ENCODE measurements around the gene PALLD. TPM values are rescaled to one million over a fixed set of nuclear protein-coding genes. Genes with fewer than 3 reads are reported as not detected.

PALLD gene
- total and polyA plus RNA-seq, 2 donors = 441 to 760 TPM

DNA sequence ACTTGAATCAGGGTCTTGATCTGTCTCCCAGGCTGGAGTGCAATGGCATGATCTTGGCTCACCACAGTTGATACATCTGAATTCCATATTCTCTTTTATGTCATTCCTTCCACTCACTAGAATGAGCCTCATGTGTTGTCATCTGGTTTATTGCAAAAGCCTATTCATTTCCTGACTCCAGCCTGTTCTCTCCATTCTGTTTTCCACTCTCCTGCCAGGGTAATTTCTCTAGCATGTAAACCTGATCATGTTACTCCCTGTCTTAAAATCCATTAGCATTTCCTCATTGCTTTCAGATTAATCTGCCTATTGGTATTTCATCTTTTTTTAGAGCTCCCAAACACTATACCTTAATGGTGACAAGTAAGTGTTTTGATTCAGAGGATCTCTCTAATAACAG, 12.2 kb upstream of the PALLD start:
- Histone ChIP-seq H3K4me3 (ENCODE audit: low read depth, low read length) (no peak overlapping the region), H3K36me3 (ENCODE audit: insufficient read depth) (no peaks in the 10 kb centered on the region), H3K4me1 (ENCODE audit: insufficient read depth) (no peaks in the 10 kb centered on the region), H3K27ac (ENCODE audit: low read depth) (no peak overlapping the region)
- DNase-seq (ENCODE audit: extremely low spot score) = no peak

DNA sequence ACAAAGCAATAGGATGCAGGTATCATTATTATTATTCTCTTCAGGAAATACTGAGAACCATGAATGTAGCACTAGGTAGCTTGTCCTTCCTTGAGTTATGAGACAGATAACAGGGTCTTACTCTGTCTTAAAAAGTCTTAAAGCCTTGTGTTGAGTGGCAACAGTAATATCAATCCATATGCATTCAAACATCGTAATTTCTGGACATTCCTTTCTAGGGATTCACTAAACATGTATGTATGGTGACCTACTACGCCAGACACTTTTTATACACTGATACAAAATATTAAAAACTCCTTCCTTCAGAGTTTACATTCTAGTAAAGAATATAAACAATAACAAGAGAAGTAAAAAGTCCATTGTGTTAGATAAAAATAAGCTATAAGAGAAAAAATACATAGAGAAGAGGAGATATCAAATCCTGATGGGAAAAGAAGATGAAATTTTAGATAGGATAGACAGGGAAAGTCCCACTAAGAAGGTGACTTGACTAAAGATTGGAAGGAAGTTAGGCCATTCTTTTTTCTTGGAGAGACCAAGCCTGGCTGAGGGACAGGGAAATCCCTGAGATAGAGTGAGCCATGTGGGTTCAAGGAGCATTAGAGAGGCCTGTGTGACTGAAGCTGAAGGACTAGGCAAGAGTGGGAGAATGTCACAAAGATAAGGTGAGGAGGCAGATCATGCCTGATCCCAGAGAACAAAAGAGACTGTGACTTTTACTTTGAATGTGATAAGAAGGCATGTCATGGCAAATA, 11.5 kb upstream of the PALLD start:
- Histone ChIP-seq H3K36me3 (ENCODE audit: insufficient read depth) (no peaks in the 10 kb centered on the region), H3K4me1 (ENCODE audit: insufficient read depth) (no peaks in the 10 kb centered on the region), H3K27ac (ENCODE audit: low read depth) (no peak overlapping the region), H3K4me3 (ENCODE audit: low read depth, low read length) (no peak overlapping the region)
- DNase-seq (ENCODE audit: extremely low spot score) = no peak
- 91% methylated on average over 2 of the region's 2 CpGs for WGBS

DNA sequence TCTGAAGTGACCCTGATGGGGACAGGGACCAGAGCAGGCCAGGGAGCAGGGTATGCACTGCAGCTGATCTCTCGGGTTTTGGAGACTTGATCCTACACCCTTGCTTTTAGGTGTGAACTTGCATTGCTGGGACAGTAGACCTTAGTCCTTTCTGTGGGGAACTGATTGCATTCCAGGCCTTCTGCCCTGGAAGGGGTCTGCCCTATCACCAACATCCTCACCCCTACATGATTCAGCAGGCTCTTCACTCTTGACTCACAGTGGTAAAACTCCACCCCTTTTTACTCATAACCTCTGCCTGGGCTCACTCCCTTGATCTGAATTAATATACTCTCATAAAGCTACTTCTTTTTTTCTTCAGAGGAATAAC, 10.0 kb upstream of the PALLD start:
- Histone ChIP-seq H3K4me3 (ENCODE audit: low read depth, low read length) (no peak overlapping the region), H3K27ac (ENCODE audit: low read depth) (no peak overlapping the region), H3K36me3 (ENCODE audit: insufficient read depth) (no peaks in the 10 kb centered on the region), H3K4me1 (ENCODE audit: insufficient read depth) (no peaks in the 10 kb centered on the region)
- DNase-seq (ENCODE audit: extremely low spot score) = no peak
- 95% methylated on average over 1 of the region's 1 CpG for WGBS

DNA sequence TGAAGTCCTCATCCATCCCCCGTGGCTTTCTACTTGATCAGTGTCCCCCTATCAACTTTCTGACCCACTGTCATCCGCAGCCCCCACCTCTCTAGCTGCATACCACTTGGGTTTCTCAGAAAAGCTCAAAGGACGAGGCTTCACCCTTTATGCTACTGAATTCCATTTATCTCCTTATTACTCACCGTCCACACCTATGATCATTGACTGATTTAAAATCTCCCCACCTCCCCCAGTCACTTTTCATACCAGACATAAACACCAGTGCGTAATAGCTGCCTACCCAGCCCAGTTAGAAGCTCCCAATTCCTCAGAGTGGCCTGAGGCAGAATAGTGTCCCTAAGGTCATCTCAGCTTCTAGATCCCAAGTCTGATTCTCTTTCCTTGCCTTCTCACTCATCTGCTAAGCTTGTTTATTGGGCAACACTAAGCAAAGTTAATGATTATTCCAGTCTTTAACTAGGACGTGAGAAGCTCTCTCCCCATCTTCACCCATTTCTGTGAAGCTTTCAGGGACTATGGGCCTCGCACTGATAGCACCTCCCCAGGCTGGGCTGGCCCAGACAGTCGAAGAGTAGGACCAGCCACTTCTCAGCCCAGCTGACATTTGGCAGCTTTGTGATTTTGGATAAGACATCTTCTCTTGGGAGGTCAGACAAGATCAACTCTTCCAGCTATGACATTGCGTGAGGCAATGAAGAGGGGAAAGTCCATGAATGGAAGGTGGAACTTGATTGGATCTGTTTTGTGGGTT, 9.4 kb upstream of the PALLD start:
- H3K36me3 ChIP-seq (ENCODE audit: insufficient read depth) = no peaks in the 10 kb centered on the region
- H3K4me3 ChIP-seq (ENCODE audit: low read depth, low read length) = no peak overlapping the region
- no peak for DNase-seq (ENCODE audit: extremely low spot score)
- WGBS = 80% methylated on average over 9 of the region's 9 CpGs
- no peaks in the 10 kb centered on the region for H3K4me1 ChIP-seq (ENCODE audit: insufficient read depth)
- no peak overlapping the region for H3K27ac ChIP-seq (ENCODE audit: low read depth)

DNA sequence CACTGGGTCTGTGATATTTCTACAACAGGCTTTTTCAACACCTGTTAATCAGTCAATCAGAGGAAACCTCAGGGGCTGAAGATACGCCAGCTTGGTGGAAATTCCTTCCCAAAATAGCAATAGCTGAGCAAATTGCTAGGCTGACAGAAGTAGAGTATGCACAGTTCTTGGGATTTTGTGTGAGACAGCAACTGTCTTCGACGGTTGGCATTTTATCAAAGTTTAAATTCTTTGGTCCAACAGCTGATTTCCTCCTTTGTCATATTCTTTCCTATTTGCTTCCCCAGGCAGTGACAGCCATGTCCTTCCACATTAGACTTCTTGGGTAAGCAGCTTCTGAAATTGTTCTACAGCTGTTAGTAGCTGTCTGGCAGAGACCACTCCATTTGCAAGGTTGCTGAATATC, 8.0 kb upstream of the PALLD start:
- 41% methylated on average over 3 of the region's 3 CpGs for WGBS
- Histone ChIP-seq H3K4me3 (ENCODE audit: low read depth, low read length) (no peak overlapping the region), H3K4me1 (ENCODE audit: insufficient read depth) (no peaks in the 10 kb centered on the region), H3K36me3 (ENCODE audit: insufficient read depth) (no peaks in the 10 kb centered on the region), H3K27ac (ENCODE audit: low read depth) (no peak overlapping the region)
- no peak for DNase-seq (ENCODE audit: extremely low spot score)

DNA sequence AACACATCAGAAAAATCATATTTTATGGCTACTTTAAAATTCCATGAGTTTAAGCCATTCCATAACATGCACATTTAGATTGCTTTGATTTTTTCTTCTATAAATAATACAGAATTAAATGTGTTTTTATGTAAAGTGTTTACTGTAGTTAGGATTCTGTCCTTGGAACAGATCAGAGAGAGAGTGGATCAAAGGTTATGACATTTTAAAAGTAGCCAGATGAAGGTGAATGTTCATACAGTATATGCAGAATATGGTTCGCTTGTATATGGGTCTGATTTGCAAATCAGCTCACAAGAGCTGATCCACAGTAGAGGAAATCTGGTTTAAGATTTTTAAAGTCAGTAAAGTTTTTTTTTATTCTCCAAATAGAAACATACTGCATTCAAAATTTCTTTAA, 7.2 kb upstream of the PALLD start:
- WGBS = 95% methylated on average over 1 of the region's 1 CpG
- no peak for DNase-seq (ENCODE audit: extremely low spot score)
- no peaks in the 10 kb centered on the region for H3K4me1 ChIP-seq (ENCODE audit: insufficient read depth)
- no peak overlapping the region for H3K4me3 ChIP-seq (ENCODE audit: low read depth, low read length)
- H3K27ac ChIP-seq (ENCODE audit: low read depth) = no peak overlapping the region
- H3K36me3 ChIP-seq (ENCODE audit: insufficient read depth) = no peaks in the 10 kb centered on the region

DNA sequence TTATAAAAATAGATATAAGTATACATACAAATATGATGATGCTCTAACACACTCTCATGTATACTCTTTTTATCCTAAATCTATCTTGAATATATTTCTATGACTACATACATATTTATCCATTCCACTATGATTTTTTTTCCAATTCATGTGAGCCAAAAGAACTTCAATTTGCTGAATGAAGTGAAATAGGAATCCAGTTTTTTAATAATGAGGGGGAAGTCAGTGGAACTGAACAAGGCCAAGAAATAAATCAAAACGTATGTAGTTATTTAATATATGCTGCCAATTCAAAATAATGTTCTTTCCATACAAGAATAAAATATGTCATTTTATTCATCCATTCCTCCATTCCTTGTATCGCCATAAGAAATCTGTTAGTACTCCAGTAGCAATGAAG, 6.1 kb upstream of the PALLD start:
- no peak overlapping the region for H3K27ac ChIP-seq (ENCODE audit: low read depth)
- no peak for DNase-seq (ENCODE audit: extremely low spot score)
- no peaks in the 10 kb centered on the region for H3K36me3 ChIP-seq (ENCODE audit: insufficient read depth)
- WGBS = 92% methylated on average over 2 of the region's 2 CpGs
- H3K4me3 ChIP-seq (ENCODE audit: low read depth, low read length) = no peak overlapping the region
- no peaks in the 10 kb centered on the region for H3K4me1 ChIP-seq (ENCODE audit: insufficient read depth)

DNA sequence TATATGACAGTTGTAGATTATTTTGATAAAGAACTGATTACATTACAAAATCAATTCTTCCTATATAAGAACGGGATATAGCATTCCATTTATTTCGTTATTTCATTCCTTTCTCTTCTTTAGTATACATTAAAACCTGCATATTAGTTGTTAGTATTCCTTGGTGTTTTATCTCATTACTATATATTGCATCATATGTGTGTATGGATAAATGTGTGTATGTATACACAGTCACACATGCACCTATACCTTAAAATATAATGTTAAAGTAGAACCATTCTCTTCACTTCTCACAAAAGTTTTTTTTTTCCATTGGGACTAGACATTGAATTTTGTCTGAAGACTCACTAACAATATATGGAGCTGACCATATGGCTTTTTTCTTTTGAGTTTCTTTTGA, 5.3 kb upstream of the PALLD start:
- Histone ChIP-seq H3K27ac (ENCODE audit: low read depth) (no peak overlapping the region), H3K4me3 (ENCODE audit: low read depth, low read length) (no peak overlapping the region), H3K4me1 (ENCODE audit: insufficient read depth) (no peaks in the 10 kb centered on the region), H3K36me3 (ENCODE audit: insufficient read depth) (no peaks in the 10 kb centered on the region)
- 89% methylated on average over 2 of the region's 2 CpGs for WGBS
- DNase-seq (ENCODE audit: extremely low spot score) = no peak

DNA sequence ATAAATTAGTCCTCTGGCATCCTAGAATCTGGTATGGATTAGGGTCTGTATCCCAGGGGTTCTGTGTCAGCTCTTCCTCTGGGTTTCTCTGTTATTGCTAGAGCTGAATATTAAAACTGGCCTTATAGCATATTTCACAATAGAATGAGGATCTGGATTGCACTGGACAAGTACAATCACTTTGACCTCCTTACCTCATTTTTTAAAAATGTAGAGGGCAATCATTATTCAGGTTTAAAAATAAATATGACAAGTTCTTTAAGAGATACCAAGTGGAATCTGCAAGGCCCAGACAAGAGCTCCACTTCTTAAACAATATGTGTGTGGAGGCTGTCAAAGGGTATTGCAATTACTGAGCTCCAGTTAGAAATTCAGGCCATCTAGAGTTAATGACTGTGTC, 1.4 kb downstream of the PALLD start:
- Histone ChIP-seq H3K36me3 (ENCODE audit: insufficient read depth) (no peaks in the 10 kb centered on the region), H3K27ac (ENCODE audit: low read depth) (no peak overlapping the region), H3K4me1 (ENCODE audit: insufficient read depth) (no peaks in the 10 kb centered on the region), H3K4me3 (ENCODE audit: low read depth, low read length) (no peak overlapping the region)
- DNase-seq (ENCODE audit: extremely low spot score) = no peak

DNA sequence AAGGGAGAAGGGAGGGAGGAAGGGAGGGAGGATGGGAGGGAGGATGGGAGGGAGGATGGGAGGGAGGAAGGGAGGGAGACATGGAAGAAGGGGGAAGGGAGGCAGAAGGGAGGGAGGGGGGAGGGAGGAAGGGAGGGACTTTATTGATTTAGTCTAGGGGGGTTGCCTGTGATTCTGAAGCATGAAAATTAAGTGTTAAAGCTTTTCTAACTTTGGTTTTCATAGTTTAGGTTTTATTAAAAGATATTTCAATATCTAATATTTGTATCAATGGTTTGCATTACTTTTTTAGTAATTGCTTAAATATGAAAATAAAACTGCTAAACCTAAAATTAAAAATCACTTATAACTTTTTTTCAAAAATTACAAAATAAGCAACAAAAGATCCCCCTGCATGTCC, 2.4 kb downstream of the PALLD start:
- Histone ChIP-seq H3K4me1 (ENCODE audit: insufficient read depth) (no peaks in the 10 kb centered on the region), H3K36me3 (ENCODE audit: insufficient read depth) (no peaks in the 10 kb centered on the region), H3K4me3 (ENCODE audit: low read depth, low read length) (no peak overlapping the region), H3K27ac (ENCODE audit: low read depth) (no peak overlapping the region)
- no peak for DNase-seq (ENCODE audit: extremely low spot score)

DNA sequence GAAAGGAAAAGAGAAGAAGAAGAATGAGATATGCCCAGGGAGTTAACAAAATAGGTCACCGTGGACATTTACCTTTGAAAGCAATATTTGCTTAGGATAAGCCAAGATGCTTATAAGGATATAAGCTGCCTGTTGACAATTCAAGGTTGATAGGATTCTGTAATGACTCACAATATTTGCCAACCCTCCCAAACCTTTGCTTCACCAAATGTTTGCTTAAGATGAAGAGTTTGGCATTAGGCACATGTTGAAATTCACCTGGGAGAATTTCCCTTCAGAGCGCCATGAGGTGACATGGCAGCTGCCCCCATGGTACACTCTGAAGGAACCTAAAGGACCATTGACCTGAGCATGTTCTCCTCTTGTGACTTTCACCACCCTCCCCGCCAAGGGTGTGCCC, 4.6 kb downstream of the PALLD start:
- 92% methylated on average over 3 of the region's 3 CpGs for WGBS
- Histone ChIP-seq H3K4me1 (ENCODE audit: insufficient read depth) (no peaks in the 10 kb centered on the region), H3K27ac (ENCODE audit: low read depth) (peak overlapping the region; percentile 38), H3K36me3 (ENCODE audit: insufficient read depth) (no peaks in the 10 kb centered on the region), H3K4me3 (ENCODE audit: low read depth, low read length) (no peak overlapping the region)
- no peak for DNase-seq (ENCODE audit: extremely low spot score)

DNA sequence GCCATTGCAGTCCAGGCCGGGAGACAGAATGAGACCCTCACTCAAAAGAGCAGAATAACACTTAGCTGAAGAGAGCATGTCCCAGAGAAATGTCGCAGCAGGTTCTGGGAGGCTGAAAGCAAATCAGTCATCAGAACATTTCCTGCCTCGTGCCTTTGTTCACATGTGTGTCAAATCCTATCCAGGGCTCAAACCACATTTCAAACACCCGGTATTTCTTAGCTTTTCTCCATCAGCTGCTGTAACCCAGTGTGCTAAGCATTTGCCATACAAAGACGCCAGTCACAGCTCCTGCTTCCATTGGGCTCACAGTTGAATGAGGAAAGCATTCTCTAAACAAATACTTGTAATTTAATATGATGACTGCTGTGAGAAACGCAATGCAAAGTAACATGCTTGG, 6.0 kb downstream of the PALLD start:
- WGBS = 64% methylated on average over 6 of the region's 6 CpGs
- no peaks in the 10 kb centered on the region for H3K36me3 ChIP-seq (ENCODE audit: insufficient read depth)
- H3K4me1 ChIP-seq (ENCODE audit: insufficient read depth) = no peaks in the 10 kb centered on the region
- no peak overlapping the region for H3K4me3 ChIP-seq (ENCODE audit: low read depth, low read length)
- no peak for DNase-seq (ENCODE audit: extremely low spot score)
- H3K27ac ChIP-seq (ENCODE audit: low read depth) = no peak overlapping the region

DNA sequence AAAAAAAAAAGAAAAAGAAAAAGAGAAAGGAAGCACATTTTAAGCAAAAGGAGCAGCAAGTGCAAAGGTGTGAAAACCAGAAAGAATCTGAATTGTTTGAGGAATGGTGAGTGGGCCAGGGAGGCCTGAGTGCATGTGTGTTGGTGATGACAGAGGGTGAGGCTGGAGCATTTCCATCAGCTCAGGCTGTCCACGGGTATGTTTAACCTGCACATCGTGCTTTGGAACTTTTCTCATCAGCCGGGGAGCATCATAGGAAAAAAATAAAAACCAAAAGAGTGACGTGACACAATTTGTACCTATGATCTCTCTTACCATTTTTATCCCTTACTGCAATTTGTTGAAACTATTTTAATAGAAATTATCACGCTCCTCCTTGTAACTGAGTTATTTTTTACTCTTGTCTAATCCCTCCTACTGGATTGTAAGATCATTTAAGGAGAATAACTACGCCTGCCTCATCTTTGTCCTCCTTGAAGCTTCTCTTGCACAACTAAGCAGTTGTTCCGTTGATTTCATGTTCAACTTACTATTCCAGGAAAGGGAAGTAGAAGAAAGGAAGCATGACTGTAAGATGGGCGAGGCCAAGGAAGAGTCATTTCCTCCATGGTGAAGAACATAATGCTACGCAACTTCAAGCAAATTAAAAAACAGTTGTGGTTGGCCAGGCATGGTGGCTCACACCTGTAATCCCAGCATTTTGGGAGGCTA, 7.0 kb downstream of the PALLD start:
- no peaks in the 10 kb centered on the region for H3K36me3 ChIP-seq (ENCODE audit: insufficient read depth)
- DNase-seq (ENCODE audit: extremely low spot score) = no peak
- whole genome bisulfite sequencing = 83% methylated on average over 9 of the region's 9 CpGs
- H3K4me1 ChIP-seq (ENCODE audit: insufficient read depth) = no peaks in the 10 kb centered on the region
- no peak overlapping the region for H3K27ac ChIP-seq (ENCODE audit: low read depth)
- no peak overlapping the region for H3K4me3 ChIP-seq (ENCODE audit: low read depth, low read length)

DNA sequence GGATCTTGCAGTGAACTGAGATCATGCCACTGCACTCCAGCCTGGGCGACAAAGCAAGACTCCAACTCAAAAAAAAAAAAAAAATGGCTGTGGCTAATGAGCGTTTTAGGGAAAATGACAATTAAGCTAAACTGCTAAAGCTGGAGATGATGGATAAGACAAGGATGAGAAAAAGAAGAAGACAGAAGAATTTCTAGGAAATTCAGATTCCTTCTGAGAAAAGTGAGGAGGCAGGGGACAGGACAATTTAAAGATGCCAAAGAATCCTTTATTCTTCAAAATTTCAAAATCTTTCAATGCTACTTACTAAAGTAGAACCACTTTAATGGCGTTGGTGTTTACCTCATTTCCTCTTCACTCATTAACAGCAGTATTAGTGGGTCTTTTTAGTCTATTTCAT, 7.7 kb downstream of the PALLD start:
- DNase-seq (ENCODE audit: extremely low spot score) = no peak
- H3K36me3 ChIP-seq (ENCODE audit: insufficient read depth) = no peaks in the 10 kb centered on the region
- no peak overlapping the region for H3K27ac ChIP-seq (ENCODE audit: low read depth)
- 81% methylated on average over 3 of the region's 3 CpGs for WGBS
- no peak overlapping the region for H3K4me3 ChIP-seq (ENCODE audit: low read depth, low read length)
- H3K4me1 ChIP-seq (ENCODE audit: insufficient read depth) = no peaks in the 10 kb centered on the region

Data from urinary bladder (tissue), 4 donors.